HCT116 (cell line): ENCODE data around the gene ACER3. TPM values are rescaled to one million over a fixed set of nuclear protein-coding genes. Genes with fewer than 3 reads are reported as not detected.

Experiments
- ATAC-seq: fragments of 200-7000 bp; cut with Tn5 transposase; 2 replicates; pipeline ENCODE4 v1.9.1; 2020; ENCODE audit warnings: mild to moderate bottlenecking, moderate library complexity
- BruUV-seq: library from RNA; stranded (reverse); fragments of 400-500 nt; replicated peaks from 2 replicates; lab custom pipeline; 2021; lab: Mats Ljungman, UMichigan
- CTCF ChIA-PET: fragments of 300-600 bp; sonication (Branson Sonifier 250); formaldehyde crosslinking; loops from one replicate; lab custom pipeline; 2021; ENCODE audit warnings: antibody characterized with exemption; lab: Charles Lee
- POLR2A ChIA-PET: fragments of 300-600, 350-600 bp; sonication (Branson Sonifier 250); formaldehyde crosslinking; loops from one replicate; lab custom pipeline; 2021; ENCODE audit warnings: antibody characterized with exemption; lab: Charles Lee
- RAD21 ChIA-PET, 2 experiments: fragments of 300-600 bp; sonication (Branson Sonifier 250); formaldehyde crosslinking; loops; one replicate each; lab custom pipeline; 2023; ENCODE audit warnings: low total read pairs in 2 of 2; ENCODE audit not compliant: uncharacterized antibody in 2 of 2, unreplicated experiment in 2 of 2, low non-redundant PET in 1 of 2; lab: Charles Lee
- DNase-seq: peaks from one replicate; pipeline ENCODE4 v3.0.0-alpha.2; 2010; ENCODE audit warnings: low read depth, low spot score
- H2AFZ ChIP-seq: fragments of 200-600 bp; shearing (Covaris generic), sonication (generic); 2 replicates; pipeline ENCODE4 v1.6.1; 2017; ENCODE audit warnings: low read depth, mixed run types, mixed read lengths, antibody characterized with exemption, low read length; ENCODE audit not compliant: poor library complexity, severe bottlenecking
- H3K27ac ChIP-seq: 2 replicates; pipeline ENCODE4 v1.5.1; 2012; ENCODE audit warnings: low read depth, low read length
- H3K27me3 ChIP-seq: fragments of 200-600 bp; sonication (generic); 2 replicates; pipeline ENCODE4 v1.6.1; 2016; ENCODE audit warnings: mixed run types, low read length, mixed read lengths; ENCODE audit not compliant: insufficient read depth
- H3K36me3 ChIP-seq, 2 experiments: fragments of 200-500 bp in 1 of 2; fragments of 200-600 bp in 1 of 2; sonication (Bioruptor generic) in 1 of 2; sonication (generic) in 1 of 2; 2 replicates each; pipeline versions ENCODE4 v1.5.1 to v1.6.1; 2014 to 2016; ENCODE audit warnings: low read length in 2 of 2, inconsistent platforms in 1 of 2, mixed read lengths in 1 of 2, mixed run types in 1 of 2; ENCODE audit not compliant: insufficient read depth in 2 of 2, control insufficient read depth in 1 of 2
- H3K4me1 ChIP-seq, 2 experiments: fragments of 200-600 bp in 1 of 2; sonication (generic) in 1 of 2; 2 replicates each; pipeline versions ENCODE4 v1.5.1 to v1.6.1; 2012 to 2017; ENCODE audit warnings: low read length in 2 of 2, inconsistent platforms in 1 of 2, mild to moderate bottlenecking in 1 of 2, mixed read lengths in 1 of 2, mixed run types in 1 of 2, moderate library complexity in 1 of 2; ENCODE audit not compliant: insufficient read depth in 2 of 2, control insufficient read depth in 1 of 2
- H3K4me2 ChIP-seq: fragments of 200-600 bp; sonication (generic); 2 replicates; pipeline ENCODE4 v1.6.1; 2017; ENCODE audit warnings: mixed run types, low read length, mixed read lengths
- H3K4me3 ChIP-seq, 2 experiments: fragments of 200-600 bp in 1 of 2; sonication (generic) in 1 of 2; replicated peaks in 1 of 2; 2 replicates each; pipeline ENCODE4 v1.5.1; 2011 to 2016; ENCODE audit warnings: low read length in 2 of 2, control low read depth in 1 of 2, low read depth in 1 of 2, mild to moderate bottlenecking in 1 of 2, mixed read lengths in 1 of 2, mixed run types in 1 of 2
- H3K79me2 ChIP-seq: fragments of 200-600 bp; sonication (generic); 2 replicates; pipeline ENCODE4 v1.6.1; 2017; ENCODE audit warnings: mild to moderate bottlenecking, mixed run types, low read length, moderate library complexity, mixed read lengths; ENCODE audit not compliant: insufficient read depth
- H3K9ac ChIP-seq: fragments of 200-600 bp; sonication (generic); 2 replicates; pipeline ENCODE4 v1.6.1; 2016; ENCODE audit warnings: low read length, mixed read lengths
- H3K9me2 ChIP-seq: fragments of 200-600 bp; sonication (generic), shearing (Covaris generic); 2 replicates; pipeline ENCODE4 v1.6.1; 2017; ENCODE audit warnings: mixed run types, mild to moderate bottlenecking, moderate library complexity; ENCODE audit not compliant: insufficient read depth
- H3K9me3 ChIP-seq, 2 experiments: fragments of 200-500 bp in 1 of 2; fragments of 200-600 bp in 1 of 2; sonication (Bioruptor generic) in 1 of 2; sonication (generic) in 1 of 2; 2 replicates each; pipeline ENCODE4 v1.6.1; 2014 to 2017; ENCODE audit warnings: low read length in 2 of 2, mixed read lengths in 2 of 2, inconsistent platforms in 1 of 2, low read depth in 1 of 2, mild to moderate bottlenecking in 1 of 2, mixed run types in 1 of 2, moderate library complexity in 1 of 2; ENCODE audit not compliant: control insufficient read depth in 1 of 2, insufficient read depth in 1 of 2
- H4K20me1 ChIP-seq: fragments of 200-600 bp; sonication (generic), shearing (Covaris generic); 2 replicates; pipeline ENCODE4 v1.6.1; 2017; ENCODE audit warnings: mixed run types, mild to moderate bottlenecking, moderate library complexity; ENCODE audit not compliant: insufficient read depth
- EZH2phosphoT487 ChIP-seq: fragments of 200-600 bp; IDR thresholded peaks from 2 replicates; pipeline ENCODE4 v1.6.1; 2018; ENCODE audit warnings: antibody characterized with exemption, borderline replicate concordance
- SIN3A ChIP-seq: IDR thresholded peaks from 2 replicates; pipeline ENCODE4 v1.6.1; 2012; ENCODE audit warnings: low read depth
- YY1 ChIP-seq: IDR thresholded peaks from 2 replicates; pipeline ENCODE4 v1.6.1; 2011; ENCODE audit warnings: low read length, low read depth, moderate library complexity, mild to moderate bottlenecking; ENCODE audit not compliant: insufficient replicate concordance; ENCODE audit errors: extremely low read depth
- ZNF274 ChIP-seq: fragments of 200-500 bp; sonication (Bioruptor generic); IDR thresholded peaks from 2 replicates; pipeline ENCODE4 v1.6.1; 2014; ENCODE audit warnings: mild to moderate bottlenecking, low read depth, low read length, inconsistent platforms
- intact Hi-C: fragments of 100-400 bp; cut with micrococcal nuclease; formaldehyde crosslinking; loops from 2 replicates; pipeline ENCODE4 v1.10.0; 2022
- total RNA-seq: library from RNA; stranded (reverse); gene quantifications from one replicate; pipeline ENCODE4 v1.2.1, GENCODE V29; 2021; ENCODE audit not compliant: unreplicated experiment
- TF ChIP-seq, protein P1 (sequence below), 3 experiments: fragments of 200-600 bp in 1 of 3; sonication (generic) in 1 of 3; IDR thresholded peaks in 2 of 3; conservative IDR thresholded peaks in 1 of 3; 2 replicates each; pipeline ENCODE4 v1.5.1; 2012 to 2017; ENCODE audit warnings: low read depth in 2 of 3, low read length in 2 of 3, antibody characterized with exemption in 1 of 3, borderline replicate concordance in 1 of 3, control low read depth in 1 of 3, mild to moderate bottlenecking in 1 of 3, mixed read lengths in 1 of 3, mixed run types in 1 of 3, moderate library complexity in 1 of 3; ENCODE audit not compliant: insufficient read depth in 1 of 3

ACER3 gene
- total RNA-seq, 1 experiment from 2014 or later, result 19.1 TPM

- no peak overlapping the region for H3K4me3 ChIP-seq
- H4K20me1 ChIP-seq, result no peaks in the 10 kb centered on the region
- ChIA-PET POLR2A (interaction anchor here (1.5 kb wide), 1 partner anchor 40 kb away, joined by 3 read pairs; no protein-coding TSS in a partner anchor), RAD21 (no interaction called here), CTCF (interaction anchor here (1.0 to 3.5 kb wide), 6 partner anchors 9 to 153 kb away, joined by 3 to 17 read pairs (median 4); no protein-coding TSS in a partner anchor)
- H2AFZ ChIP-seq, result no peak overlapping the region
- H3K36me3 ChIP-seq, result no peaks in the 10 kb centered on the region
- intact Hi-C loops, result no loop called here
- TF ChIP-seq EZH2phosphoT487, result no peak
- H3K79me2 ChIP-seq, result no peaks in the 10 kb centered on the region
- BruUV-seq, result no TSS peak
- no peaks in the 10 kb centered on the region for H3K27me3 ChIP-seq
- peaks cover 25 to 32% of the 10 kb centered on the region in 2 experiments for H3K4me1 ChIP-seq
- ATAC-seq, result peak; percentile 26; the same call in 1 of the 2 replicates
- DNase-seq, result no peak
- no peaks in the 10 kb centered on the region for H3K9me3 ChIP-seq
- H3K27ac ChIP-seq, result peak overlapping the region; percentile 68; the same call in 1 of the 2 replicates
- no peaks in the 10 kb centered on the region for H3K9me2 ChIP-seq
- H3K9ac ChIP-seq, result peak overlapping the region; percentile 40; the same call in 1 of the 2 replicates
- H3K4me2 ChIP-seq, result peak overlapping the region; percentile 49
Observed at GRCh38 chr11:77072851-77073327, 212.2 kb downstream of the ACER3 start.

- H4K20me1 ChIP-seq, result no peaks in the 10 kb centered on the region
- no peaks in the 10 kb centered on the region for H3K79me2 ChIP-seq
- H3K27ac ChIP-seq, result peak overlapping the region; percentile 68
- H3K4me1 ChIP-seq, result peaks cover 25 to 32% of the 10 kb centered on the region in 2 experiments
- H3K4me3 ChIP-seq, result no peak overlapping the region
- no TSS peak for BruUV-seq
- intact Hi-C loops, result no loop called here
- DNase-seq, result peak; percentile 36
- no peaks in the 10 kb centered on the region for H3K27me3 ChIP-seq
- RAD21 ChIA-PET, result no interaction called here
- TF ChIP-seq, protein P1, sequence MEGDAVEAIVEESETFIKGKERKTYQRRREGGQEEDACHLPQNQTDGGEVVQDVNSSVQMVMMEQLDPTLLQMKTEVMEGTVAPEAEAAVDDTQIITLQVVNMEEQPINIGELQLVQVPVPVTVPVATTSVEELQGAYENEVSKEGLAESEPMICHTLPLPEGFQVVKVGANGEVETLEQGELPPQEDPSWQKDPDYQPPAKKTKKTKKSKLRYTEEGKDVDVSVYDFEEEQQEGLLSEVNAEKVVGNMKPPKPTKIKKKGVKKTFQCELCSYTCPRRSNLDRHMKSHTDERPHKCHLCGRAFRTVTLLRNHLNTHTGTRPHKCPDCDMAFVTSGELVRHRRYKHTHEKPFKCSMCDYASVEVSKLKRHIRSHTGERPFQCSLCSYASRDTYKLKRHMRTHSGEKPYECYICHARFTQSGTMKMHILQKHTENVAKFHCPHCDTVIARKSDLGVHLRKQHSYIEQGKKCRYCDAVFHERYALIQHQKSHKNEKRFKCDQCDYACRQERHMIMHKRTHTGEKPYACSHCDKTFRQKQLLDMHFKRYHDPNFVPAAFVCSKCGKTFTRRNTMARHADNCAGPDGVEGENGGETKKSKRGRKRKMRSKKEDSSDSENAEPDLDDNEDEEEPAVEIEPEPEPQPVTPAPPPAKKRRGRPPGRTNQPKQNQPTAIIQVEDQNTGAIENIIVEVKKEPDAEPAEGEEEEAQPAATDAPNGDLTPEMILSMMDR (IDR thresholded peaks at IDR 0.05 in 2 of 3, conservative IDR thresholded peaks at IDR 0.05 in 1 of 3; ENCODE audit: borderline replicate concordance in 1 of 3, insufficient read depth in 1 of 3, low read depth in 2 of 3, low read length in 2 of 3), result peak; percentile 9 to 42 (median 29); a peak in 3 of 6 replicates
- TF ChIP-seq SIN3A (no peak), YY1 (peak; percentile 9), ZNF274 (no peak)
- CTCF ChIA-PET, result interaction anchor here (1.0 to 3.5 kb wide), 6 partner anchors 10 to 153 kb away, joined by 3 to 17 read pairs (median 4); no protein-coding TSS in a partner anchor
- ATAC-seq, result peak; percentile 89
- peak overlapping the region; percentile 49 for H3K4me2 ChIP-seq
- H2AFZ ChIP-seq, result no peak overlapping the region
- H3K9me3 ChIP-seq, result no peaks in the 10 kb centered on the region
- no peaks in the 10 kb centered on the region for H3K36me3 ChIP-seq
- H3K9me2 ChIP-seq, result no peaks in the 10 kb centered on the region
- peak overlapping the region; percentile 40 for H3K9ac ChIP-seq
- POLR2A ChIA-PET, result interaction anchor here (1.0 to 1.5 kb wide), 2 partner anchors 34 to 40 kb away, joined by 3 read pairs; no protein-coding TSS in a partner anchor
Observed at GRCh38 chr11:77073328-77074001, 212.7 kb downstream of the ACER3 start.
